OCI-LY1 (cell line): ENCODE measurements around the gene STX17.
A peak's percentile ranks its signal among the peaks of the same experiment; 100 is the strongest.

Source experiments
- H2AFZ ChIP-seq: fragments of 200-600 bp; sonication (generic), shearing (Covaris generic); 2 replicates; pipeline ENCODE4 v1.6.0; 2014; ENCODE audit warnings: antibody characterized with exemption, mild to moderate bottlenecking, low read length
- H3F3A ChIP-seq: fragments of 200-600 bp; sonication (generic), shearing (Covaris generic); 2 replicates; pipeline ENCODE4 v1.6.0; 2014; ENCODE audit warnings: mild to moderate bottlenecking, antibody characterized with exemption, low read length, moderate library complexity; ENCODE audit not compliant: insufficient read depth
- H3K27ac ChIP-seq: fragments of 200-600 bp; sonication (generic); 2 replicates; pipeline ENCODE4 v1.5.1; 2014; ENCODE audit warnings: low read length, mixed run types, mild to moderate bottlenecking, low read depth; ENCODE audit not compliant: poor library complexity, severe bottlenecking
- H3K27me3 ChIP-seq: fragments of 200-600 bp; sonication (generic); 2 replicates; pipeline ENCODE4 v1.6.0; 2014; ENCODE audit warnings: antibody characterized with exemption, mild to moderate bottlenecking, low read length, moderate library complexity; ENCODE audit not compliant: insufficient read depth
- H3K36me3 ChIP-seq: fragments of 200-600 bp; sonication (generic); 2 replicates; pipeline ENCODE4 v1.6.1; 2014; ENCODE audit warnings: mild to moderate bottlenecking, antibody characterized with exemption, low read length, moderate library complexity, mixed read lengths; ENCODE audit not compliant: insufficient read depth
- H3K4me1 ChIP-seq: fragments of 200-600 bp; sonication (generic); 2 replicates; pipeline ENCODE4 v1.5.1; 2014; ENCODE audit warnings: mild to moderate bottlenecking, low read length, moderate library complexity; ENCODE audit not compliant: insufficient read depth, severe bottlenecking
- H3K4me2 ChIP-seq: fragments of 200-600 bp; sonication (generic), shearing (Covaris generic); 2 replicates; pipeline ENCODE4 v1.6.1; 2014; ENCODE audit warnings: low read length
- H3K4me3 ChIP-seq: fragments of 200-600 bp; sonication (generic); 2 replicates; pipeline ENCODE4 v1.5.1; 2014; ENCODE audit warnings: low read length, low read depth, mild to moderate bottlenecking, mixed read lengths; ENCODE audit not compliant: poor library complexity, severe bottlenecking
- H3K79me2 ChIP-seq: fragments of 200-600 bp; shearing (Covaris generic); 2 replicates; pipeline ENCODE4 v1.6.1; 2016; ENCODE audit warnings: mixed run types, low read length, mixed read lengths; ENCODE audit not compliant: insufficient read depth
- H3K9ac ChIP-seq: fragments of 200-600 bp; sonication (generic), shearing (Covaris generic); 2 replicates; pipeline ENCODE4 v1.6.1; 2014; ENCODE audit warnings: mild to moderate bottlenecking, low read length, mixed read lengths
- H3K9me2 ChIP-seq: fragments of 200-600 bp; sonication (generic), shearing (Covaris generic); 2 replicates; pipeline ENCODE4 v1.6.1; 2014; ENCODE audit warnings: low read depth, mild to moderate bottlenecking, low read length, mixed read lengths
- H3K9me3 ChIP-seq: fragments of 200-600 bp; shearing (Covaris generic); 2 replicates; pipeline ENCODE4 v1.6.1; 2014; ENCODE audit warnings: low read length, mixed read lengths
- H4K20me1 ChIP-seq: fragments of 200-600 bp; sonication (generic), shearing (Covaris generic); 2 replicates; pipeline ENCODE4 v1.6.0; 2016; ENCODE audit warnings: mild to moderate bottlenecking, low read length; ENCODE audit not compliant: insufficient read depth
- EZH2 ChIP-seq: fragments of 200-600 bp; sonication (generic), shearing (Covaris generic); IDR thresholded peaks from 2 replicates; pipeline ENCODE4 v1.8.0; 2017; ENCODE audit warnings: borderline replicate concordance, mixed run types, mild to moderate bottlenecking, antibody characterized with exemption, low read length, moderate library complexity, mixed read lengths
- TF ChIP-seq, protein P1 (sequence below): fragments of 200-600 bp; sonication (generic), shearing (Covaris generic); IDR thresholded peaks from 2 replicates; pipeline ENCODE4 v1.5.1; 2017; ENCODE audit warnings: mild to moderate bottlenecking, antibody characterized with exemption, low read length, moderate library complexity, mixed read lengths

The STX17 gene

GRCh38 chr9:99936947-99937587 is 30.6 kb downstream of the STX17 start:
- TF ChIP-seq, protein P1, sequence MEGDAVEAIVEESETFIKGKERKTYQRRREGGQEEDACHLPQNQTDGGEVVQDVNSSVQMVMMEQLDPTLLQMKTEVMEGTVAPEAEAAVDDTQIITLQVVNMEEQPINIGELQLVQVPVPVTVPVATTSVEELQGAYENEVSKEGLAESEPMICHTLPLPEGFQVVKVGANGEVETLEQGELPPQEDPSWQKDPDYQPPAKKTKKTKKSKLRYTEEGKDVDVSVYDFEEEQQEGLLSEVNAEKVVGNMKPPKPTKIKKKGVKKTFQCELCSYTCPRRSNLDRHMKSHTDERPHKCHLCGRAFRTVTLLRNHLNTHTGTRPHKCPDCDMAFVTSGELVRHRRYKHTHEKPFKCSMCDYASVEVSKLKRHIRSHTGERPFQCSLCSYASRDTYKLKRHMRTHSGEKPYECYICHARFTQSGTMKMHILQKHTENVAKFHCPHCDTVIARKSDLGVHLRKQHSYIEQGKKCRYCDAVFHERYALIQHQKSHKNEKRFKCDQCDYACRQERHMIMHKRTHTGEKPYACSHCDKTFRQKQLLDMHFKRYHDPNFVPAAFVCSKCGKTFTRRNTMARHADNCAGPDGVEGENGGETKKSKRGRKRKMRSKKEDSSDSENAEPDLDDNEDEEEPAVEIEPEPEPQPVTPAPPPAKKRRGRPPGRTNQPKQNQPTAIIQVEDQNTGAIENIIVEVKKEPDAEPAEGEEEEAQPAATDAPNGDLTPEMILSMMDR = no peak
- no peak for TF ChIP-seq EZH2
- H2AFZ ChIP-seq = no peak overlapping the region
- no peaks in the 10 kb centered on the region for H3K4me1 ChIP-seq
- no peaks in the 10 kb centered on the region for H3K9me3 ChIP-seq
- H3K36me3 ChIP-seq = no peaks in the 10 kb centered on the region
- no peaks in the 10 kb centered on the region for H3K9me2 ChIP-seq
- H4K20me1 ChIP-seq = no peaks in the 10 kb centered on the region
- H3K79me2 ChIP-seq = no peaks in the 10 kb centered on the region
- no peak overlapping the region for H3K9ac ChIP-seq
- no peak overlapping the region for H3K4me3 ChIP-seq
- no peak overlapping the region for H3K4me2 ChIP-seq
- no peaks in the 10 kb centered on the region for H3F3A ChIP-seq
- no peaks in the 10 kb centered on the region for H3K27me3 ChIP-seq
- H3K27ac ChIP-seq = no peak overlapping the region

DNA sequence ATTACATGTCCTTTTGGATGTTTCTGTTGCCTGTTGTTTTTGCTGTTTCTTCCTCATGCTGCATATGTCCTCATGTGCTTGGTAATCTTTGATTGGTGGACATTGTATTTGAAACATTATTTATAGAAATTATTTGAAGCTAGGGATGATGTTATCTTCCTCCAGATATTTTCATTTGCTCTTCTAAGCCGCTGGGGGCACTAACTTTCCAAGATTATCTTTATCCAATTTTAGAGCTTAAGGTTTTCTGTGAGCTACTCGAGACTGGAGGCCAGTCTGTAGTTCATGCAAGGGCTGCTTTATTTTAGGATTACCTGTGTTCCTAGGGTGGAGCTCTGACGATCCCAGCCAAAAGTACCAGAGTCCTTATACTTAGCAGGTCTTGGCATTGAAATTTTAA is 40.9 kb downstream of the STX17 start:
- H3F3A ChIP-seq = no peaks in the 10 kb centered on the region
- no peak overlapping the region for H3K9ac ChIP-seq
- no peak overlapping the region for H3K27ac ChIP-seq
- H3K9me2 ChIP-seq = no peaks in the 10 kb centered on the region
- no peak overlapping the region for H3K4me2 ChIP-seq
- no peaks in the 10 kb centered on the region for H3K79me2 ChIP-seq
- H3K4me1 ChIP-seq = peaks cover 4% of the 10 kb centered on the region
- no peaks in the 10 kb centered on the region for H3K27me3 ChIP-seq
- peaks cover 13% of the 10 kb centered on the region for H3K36me3 ChIP-seq
- TF ChIP-seq EZH2 = no peak
- TF ChIP-seq, protein P1 = peak; percentile 29; the same call in 1 of the 2 replicates
- no peak overlapping the region for H2AFZ ChIP-seq
- H4K20me1 ChIP-seq = no peaks in the 10 kb centered on the region
- H3K4me3 ChIP-seq = no peak overlapping the region
- no peaks in the 10 kb centered on the region for H3K9me3 ChIP-seq

- Histone ChIP-seq H3F3A (no peaks in the 10 kb centered on the region), H3K4me2 (no peak overlapping the region), H2AFZ (no peak overlapping the region), H3K36me3 (peaks cover 18% of the 10 kb centered on the region), H3K4me1 (peaks cover 4% of the 10 kb centered on the region), H3K27me3 (no peaks in the 10 kb centered on the region), H3K27ac (no peak overlapping the region), H4K20me1 (no peaks in the 10 kb centered on the region), H3K9ac (no peak overlapping the region), H3K79me2 (no peaks in the 10 kb centered on the region), H3K4me3 (no peak overlapping the region), H3K9me2 (no peaks in the 10 kb centered on the region), H3K9me3 (no peaks in the 10 kb centered on the region; the same call in 1 of the 2 replicates)
- TF ChIP-seq EZH2 = no peak
- TF ChIP-seq, protein P1 = no peak
Observed at GRCh38 chr9:99948482-99948881, 42.0 kb downstream of the STX17 start.
